Measurements from ENCODE around the gene CX3CR1. TPM values are rescaled to one million over a fixed set of nuclear protein-coding genes. Genes with fewer than 3 reads are reported as not detected.

CX3CR1 gene
- 0.26 TPM in 1 of 2 replicates, not detected in the other for total RNA-seq
- long read RNA-seq = 0 reads

DNA sequence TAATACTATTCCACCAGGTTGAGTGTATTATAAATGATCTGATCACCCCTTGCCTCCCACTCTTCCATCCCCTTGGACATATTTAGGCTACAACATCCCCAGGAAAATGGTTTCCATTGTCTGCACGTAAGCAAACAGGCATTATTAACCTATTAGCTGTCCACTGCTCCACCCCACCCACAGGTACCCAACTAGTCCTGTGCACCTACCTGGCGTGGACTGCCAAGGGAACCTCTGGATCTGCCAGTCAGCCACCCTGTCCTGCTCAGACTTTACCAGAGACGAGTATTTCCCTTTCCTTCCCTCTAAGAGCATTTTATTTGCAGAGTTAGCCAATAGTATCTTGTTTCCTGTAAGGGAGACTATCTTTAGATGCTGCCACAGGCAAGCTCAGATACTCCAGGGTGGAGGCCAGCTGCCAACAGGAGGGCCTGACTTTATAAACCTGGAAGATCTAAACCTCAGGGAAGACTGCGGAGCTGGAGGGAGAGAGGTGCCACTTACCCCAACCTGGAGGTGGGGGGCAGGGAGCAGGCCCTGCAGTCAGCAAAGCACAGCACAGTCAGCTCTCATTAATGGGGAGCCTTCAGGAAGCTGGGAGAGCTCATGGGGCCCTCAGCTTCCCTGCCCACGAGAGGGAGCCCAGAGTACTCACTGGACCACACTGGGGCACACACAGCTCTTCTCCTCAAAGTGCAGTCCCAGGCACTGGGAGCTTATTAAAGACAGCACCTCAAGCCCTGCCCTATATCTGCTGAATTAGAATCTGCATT is at the start of gene CX3CR1:
Gene CX3CR1, minus strand, starts transcription at position 292 of the 773 bp plus-strand sequence. CDS start 13,527 bp downstream, outside the sequence.
- DNase-seq (ENCODE audit: low read depth, low spot score) = no peak
- TF ChIP-seq, protein P1, sequence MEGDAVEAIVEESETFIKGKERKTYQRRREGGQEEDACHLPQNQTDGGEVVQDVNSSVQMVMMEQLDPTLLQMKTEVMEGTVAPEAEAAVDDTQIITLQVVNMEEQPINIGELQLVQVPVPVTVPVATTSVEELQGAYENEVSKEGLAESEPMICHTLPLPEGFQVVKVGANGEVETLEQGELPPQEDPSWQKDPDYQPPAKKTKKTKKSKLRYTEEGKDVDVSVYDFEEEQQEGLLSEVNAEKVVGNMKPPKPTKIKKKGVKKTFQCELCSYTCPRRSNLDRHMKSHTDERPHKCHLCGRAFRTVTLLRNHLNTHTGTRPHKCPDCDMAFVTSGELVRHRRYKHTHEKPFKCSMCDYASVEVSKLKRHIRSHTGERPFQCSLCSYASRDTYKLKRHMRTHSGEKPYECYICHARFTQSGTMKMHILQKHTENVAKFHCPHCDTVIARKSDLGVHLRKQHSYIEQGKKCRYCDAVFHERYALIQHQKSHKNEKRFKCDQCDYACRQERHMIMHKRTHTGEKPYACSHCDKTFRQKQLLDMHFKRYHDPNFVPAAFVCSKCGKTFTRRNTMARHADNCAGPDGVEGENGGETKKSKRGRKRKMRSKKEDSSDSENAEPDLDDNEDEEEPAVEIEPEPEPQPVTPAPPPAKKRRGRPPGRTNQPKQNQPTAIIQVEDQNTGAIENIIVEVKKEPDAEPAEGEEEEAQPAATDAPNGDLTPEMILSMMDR (conservative IDR thresholded peaks at IDR 0.05) = no peak
- peaks cover 12% of the 10 kb centered on the region for H3K27me3 Mint-ChIP-seq (ENCODE audit: low read depth)
- no peaks in the 10 kb centered on the region for H3K9me3 Mint-ChIP-seq
- H3K27ac Mint-ChIP-seq (ENCODE audit: unreplicated experiment) = no peak within 1 kb of the TSS
- no peaks in the 10 kb centered on the region for H3K36me3 Mint-ChIP-seq (ENCODE audit: low read depth)
- peaks cover 6% of the 10 kb centered on the region for H3K4me1 Mint-ChIP-seq
- no peak within 1 kb of the TSS for H3K4me3 Mint-ChIP-seq

DNA sequence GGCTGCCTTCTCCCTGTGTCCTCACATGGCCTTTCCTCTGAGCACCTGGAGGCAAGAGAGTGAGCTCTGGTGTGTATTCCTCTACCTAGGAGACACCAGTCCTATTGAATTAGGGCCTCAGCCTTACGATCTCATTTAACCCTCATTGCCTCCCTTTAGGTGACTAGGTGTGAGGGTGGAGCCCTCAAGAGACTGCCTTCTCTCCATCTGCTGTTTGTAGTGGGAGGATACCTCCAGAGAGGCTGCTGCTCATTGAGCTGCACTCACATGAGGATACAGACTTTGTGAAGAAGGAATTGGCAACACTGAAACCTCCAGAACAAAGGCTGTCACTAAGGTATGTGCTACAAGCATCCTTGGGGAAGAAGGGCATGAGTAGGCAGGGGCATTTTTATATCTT is 49.7 kb upstream of the CX3CR1 start, which contains the start of gene CCR8:
Gene CCR8, plus strand, starts transcription at position 217 of the 400 bp plus-strand sequence. CDS start 2,623 bp downstream, outside the sequence.
- Mint-ChIP-seq H3K4me3 (no peak within 1 kb of the TSS), H3K27ac (ENCODE audit: unreplicated experiment) (no peak within 1 kb of the TSS), H3K36me3 (ENCODE audit: low read depth) (no peaks in the 10 kb centered on the region), H3K9me3 (peaks cover 2% of the 10 kb centered on the region), H3K4me1 (no peaks in the 10 kb centered on the region), H3K27me3 (ENCODE audit: low read depth) (no peaks in the 10 kb centered on the region)
- TF ChIP-seq, protein P1 (conservative IDR thresholded peaks at IDR 0.05) = no peak
- DNase-seq (ENCODE audit: low read depth, low spot score) = no peak

DNA sequence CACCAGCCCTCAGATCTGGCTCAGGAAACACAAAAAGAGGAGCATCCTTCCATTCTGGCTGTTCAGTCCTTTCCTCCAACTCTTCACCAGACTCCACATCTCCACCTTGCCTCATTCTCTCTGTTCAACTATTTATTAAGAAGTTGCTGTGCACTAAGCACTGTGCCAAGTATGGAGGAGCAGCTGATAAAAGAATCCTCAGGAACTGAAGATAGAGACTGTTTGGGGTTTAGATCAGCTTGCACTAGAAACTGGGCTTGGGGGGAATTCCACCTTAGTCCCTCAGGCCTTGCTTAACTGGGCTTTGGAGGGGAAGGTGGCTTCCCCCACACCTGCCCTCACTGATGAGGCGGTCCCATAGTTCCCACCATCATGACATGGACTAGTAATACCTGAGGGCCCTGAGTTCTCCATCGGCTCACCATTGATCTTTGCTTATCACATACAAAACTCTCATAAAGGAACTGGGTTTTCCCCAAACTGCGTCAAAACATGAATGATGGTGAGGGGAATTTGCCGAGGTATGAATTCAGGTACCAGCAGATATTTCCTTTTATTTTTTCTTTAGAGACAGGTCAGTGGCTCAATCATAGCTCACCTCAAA is 48.0 kb upstream of the CX3CR1 start:
- no peak for DNase-seq (ENCODE audit: low read depth, low spot score)
- Mint-ChIP-seq H3K4me1 (no peaks in the 10 kb centered on the region), H3K27me3 (ENCODE audit: low read depth) (no peaks in the 10 kb centered on the region), H3K9me3 (no peaks in the 10 kb centered on the region), H3K4me3 (no peak overlapping the region), H3K36me3 (ENCODE audit: low read depth) (no peaks in the 10 kb centered on the region), H3K27ac (ENCODE audit: unreplicated experiment) (no peak overlapping the region)
- TF ChIP-seq, protein P1 (conservative IDR thresholded peaks at IDR 0.05) = no peak

DNA sequence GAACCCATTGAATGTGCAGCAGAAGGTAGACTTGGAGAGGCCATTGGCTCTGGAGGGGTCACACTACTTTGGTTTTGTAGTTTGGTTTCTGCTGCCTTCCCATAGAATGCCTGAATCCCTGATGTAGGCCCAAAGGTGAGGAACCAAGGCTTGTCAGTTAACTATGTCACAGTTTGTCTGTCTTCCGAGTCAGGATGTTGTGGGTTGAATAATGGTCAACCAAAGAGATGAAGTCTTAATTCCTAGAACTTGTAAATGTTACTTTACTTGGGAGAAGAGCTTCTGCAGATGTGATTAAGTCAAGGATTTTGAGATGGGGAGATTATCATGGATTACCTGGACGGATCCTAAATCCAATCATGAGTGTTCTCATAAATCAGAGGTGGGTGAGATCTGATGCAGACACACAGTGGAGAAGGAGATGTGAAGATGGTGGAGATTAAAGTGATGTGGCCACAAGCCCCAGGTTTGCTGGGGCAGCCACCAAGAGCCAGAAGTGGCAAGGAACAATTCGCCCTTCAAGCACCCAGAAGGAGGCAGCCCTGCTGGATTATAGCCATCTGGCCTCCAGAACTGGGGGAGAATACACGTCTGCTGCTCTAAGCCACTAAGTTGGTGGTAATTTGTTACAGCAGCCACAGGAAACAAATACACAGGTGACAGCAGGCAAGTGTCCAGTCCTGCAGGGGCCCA is 47.4 kb upstream of the CX3CR1 start:
- no peaks in the 10 kb centered on the region for H3K36me3 Mint-ChIP-seq (ENCODE audit: low read depth)
- H3K4me3 Mint-ChIP-seq = no peak overlapping the region
- no peaks in the 10 kb centered on the region for H3K27me3 Mint-ChIP-seq (ENCODE audit: low read depth)

DNA sequence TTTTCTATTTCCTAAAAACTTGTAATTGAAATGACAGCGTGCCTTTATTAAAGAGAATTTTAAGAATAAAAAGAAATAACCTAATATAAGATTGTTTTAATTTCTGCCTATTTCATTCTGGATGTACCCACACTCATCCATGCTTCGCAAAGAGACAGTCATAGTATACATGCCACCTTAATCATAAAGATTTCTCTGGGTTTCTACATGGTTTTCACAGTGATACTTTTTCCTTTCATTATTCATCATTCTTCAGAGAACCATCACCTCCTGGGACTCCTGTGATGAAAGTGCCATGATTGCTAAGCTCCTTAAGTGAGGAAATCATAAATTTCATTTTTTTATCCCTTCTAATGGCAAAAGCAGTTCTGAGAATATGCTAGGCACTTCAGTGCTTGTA is 45.4 kb upstream of the CX3CR1 start:
- H3K4me1 Mint-ChIP-seq = no peaks in the 10 kb centered on the region
- TF ChIP-seq, protein P1 (conservative IDR thresholded peaks at IDR 0.05) = no peak
- no peaks in the 10 kb centered on the region for H3K9me3 Mint-ChIP-seq
- H3K36me3 Mint-ChIP-seq (ENCODE audit: low read depth) = no peaks in the 10 kb centered on the region
- DNase-seq (ENCODE audit: low read depth, low spot score) = no peak
- no peaks in the 10 kb centered on the region for H3K27me3 Mint-ChIP-seq (ENCODE audit: low read depth)
- H3K4me3 Mint-ChIP-seq = no peak overlapping the region
- no peak overlapping the region for H3K27ac Mint-ChIP-seq (ENCODE audit: unreplicated experiment)

More for the DNA sequence above, 47.4 kb upstream of the CX3CR1 start:
- Mint-ChIP-seq H3K4me1 (no peaks in the 10 kb centered on the region), H3K27ac (ENCODE audit: unreplicated experiment) (no peak overlapping the region), H3K9me3 (no peaks in the 10 kb centered on the region)
- TF ChIP-seq, protein P1 (conservative IDR thresholded peaks at IDR 0.05) = no peak
- no peak for DNase-seq (ENCODE audit: low read depth, low spot score)
